Activated B cell treated with CpG ODN at 0.5 μM for 24 hours (primary cell): Measurements from ENCODE around the gene KHSRP. TPM values are rescaled to one million over a fixed set of nuclear protein-coding genes. Genes with fewer than 3 reads are reported as not detected.

Source experiments
- ATAC-seq: fragments of 200-7000 bp; cut with Tn5 transposase; one replicate; pipeline ENCODE4 v1.10.0; 2021; ENCODE audit warnings: low read depth, mild to moderate bottlenecking, moderate library complexity
- CTCF ChIA-PET: fragments of 350-600 bp; sonication (Branson Sonifier 250); formaldehyde crosslinking; loops from one replicate; lab custom pipeline; 2021; ENCODE audit warnings: antibody characterized with exemption; lab: Charles Lee
- POLR2A ChIA-PET: fragments of 350-600 bp; sonication (Branson Sonifier 250); formaldehyde crosslinking; loops from one replicate; lab custom pipeline; 2021; ENCODE audit warnings: antibody characterized with exemption; lab: Charles Lee
- DNase-seq: peaks from one replicate; pipeline ENCODE4 v3.0.0; 2022
- H3K27ac Mint-ChIP-seq: one replicate; pipeline ENCODE4 v1.8.0; 2020; ENCODE audit warnings: mixed read lengths
- H3K27me3 Mint-ChIP-seq: one replicate; pipeline ENCODE4 v1.8.0; 2021; ENCODE audit warnings: mixed read lengths
- H3K36me3 Mint-ChIP-seq: one replicate; pipeline ENCODE4 v1.8.0; 2021; ENCODE audit warnings: low read depth, mixed read lengths
- H3K4me1 Mint-ChIP-seq: one replicate; pipeline ENCODE4 v1.8.0; 2021; ENCODE audit warnings: mixed read lengths
- H3K4me3 Mint-ChIP-seq: one replicate; pipeline ENCODE4 v1.8.0; 2020; ENCODE audit warnings: mild to moderate bottlenecking, mixed read lengths
- H3K9me3 Mint-ChIP-seq: one replicate; pipeline ENCODE4 v1.8.0; 2020; ENCODE audit warnings: mixed read lengths
- intact Hi-C: fragments of 100-400 bp; cut with micrococcal nuclease; formaldehyde crosslinking; loops from one replicate; pipeline ENCODE4 v1.15.1; 2024
- total RNA-seq: library from RNA; stranded (reverse); gene quantifications from 2 replicates; pipeline ENCODE4 v1.2.3, GENCODE V29; 2022
- TF ChIP-seq, protein P1 (sequence below): fragments of 200-600 bp; IDR thresholded peaks from one replicate; pipeline ENCODE4 v1.8.0; 2022; ENCODE audit warnings: antibody characterized with exemption, mild to moderate bottlenecking

Gene KHSRP
- total RNA-seq, 1 donor from 2014 or later: 251 TPM

GRCh38 chr19:6394831-6395230 lies 29.8 kb downstream of the KHSRP start:
- intact Hi-C loops: no loop called here

DNA sequence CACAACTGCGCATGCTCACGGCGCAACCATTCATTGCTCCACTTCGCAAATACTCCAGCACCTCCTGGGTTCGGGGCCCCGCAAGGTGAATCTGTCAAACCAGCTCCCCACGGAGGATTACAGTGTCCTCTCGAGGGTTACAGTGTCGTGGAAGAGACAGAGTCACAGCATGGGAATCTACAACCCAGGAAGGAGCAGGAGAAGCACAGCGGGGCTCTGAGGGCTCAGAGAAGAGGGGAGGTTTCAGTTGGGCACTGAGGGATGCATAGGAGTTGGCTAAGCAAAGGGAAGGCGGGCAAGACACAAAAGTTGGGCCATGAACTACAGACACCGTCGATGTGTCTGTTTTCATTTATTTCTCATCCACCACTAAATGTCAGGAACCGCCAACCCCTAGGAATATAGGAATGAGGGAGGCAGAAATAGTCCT lies 30.6 kb downstream of the KHSRP start:
- Mint-ChIP-seq H3K27me3 (no peaks in the 10 kb centered on the region), H3K4me1 (peaks cover 23% of the 10 kb centered on the region), H3K9me3 (no peaks in the 10 kb centered on the region), H3K36me3 (peaks cover 26% of the 10 kb centered on the region), H3K4me3 (peak overlapping the region; percentile 94), H3K27ac (peak overlapping the region; percentile 94)
- ATAC-seq (no peak), DNase-seq (no peak)
- POLR2A ChIA-PET: interaction anchor here (1.1 to 1.6 kb wide), 3 partner anchors 9 to 64 kb away, joined by 3 to 15 read pairs (median 6); partner anchors contain the start of gene KHSRP
- intact Hi-C loops: loop anchor here (1.0 to 2.0 kb wide), 6 partner anchors 21 to 195 kb away; partner anchors contain the start of gene CLPP
- CTCF ChIA-PET: no interaction called here
- TF ChIP-seq, protein P1, sequence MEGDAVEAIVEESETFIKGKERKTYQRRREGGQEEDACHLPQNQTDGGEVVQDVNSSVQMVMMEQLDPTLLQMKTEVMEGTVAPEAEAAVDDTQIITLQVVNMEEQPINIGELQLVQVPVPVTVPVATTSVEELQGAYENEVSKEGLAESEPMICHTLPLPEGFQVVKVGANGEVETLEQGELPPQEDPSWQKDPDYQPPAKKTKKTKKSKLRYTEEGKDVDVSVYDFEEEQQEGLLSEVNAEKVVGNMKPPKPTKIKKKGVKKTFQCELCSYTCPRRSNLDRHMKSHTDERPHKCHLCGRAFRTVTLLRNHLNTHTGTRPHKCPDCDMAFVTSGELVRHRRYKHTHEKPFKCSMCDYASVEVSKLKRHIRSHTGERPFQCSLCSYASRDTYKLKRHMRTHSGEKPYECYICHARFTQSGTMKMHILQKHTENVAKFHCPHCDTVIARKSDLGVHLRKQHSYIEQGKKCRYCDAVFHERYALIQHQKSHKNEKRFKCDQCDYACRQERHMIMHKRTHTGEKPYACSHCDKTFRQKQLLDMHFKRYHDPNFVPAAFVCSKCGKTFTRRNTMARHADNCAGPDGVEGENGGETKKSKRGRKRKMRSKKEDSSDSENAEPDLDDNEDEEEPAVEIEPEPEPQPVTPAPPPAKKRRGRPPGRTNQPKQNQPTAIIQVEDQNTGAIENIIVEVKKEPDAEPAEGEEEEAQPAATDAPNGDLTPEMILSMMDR: no peak

More at GRCh38 chr19:6394831-6395230, 29.8 kb downstream of the KHSRP start:
- peaks cover 22% of the 10 kb centered on the region for H3K36me3 Mint-ChIP-seq
- CTCF ChIA-PET: no interaction called here
- H3K9me3 Mint-ChIP-seq: no peaks in the 10 kb centered on the region
- H3K4me3 Mint-ChIP-seq: peak overlapping the region; percentile 59
- TF ChIP-seq, protein P1: no peak
- H3K4me1 Mint-ChIP-seq: peaks cover 23% of the 10 kb centered on the region
- H3K27ac Mint-ChIP-seq: no peak overlapping the region
- H3K27me3 Mint-ChIP-seq: no peaks in the 10 kb centered on the region
- ATAC-seq (no peak), DNase-seq (no peak)
- POLR2A ChIA-PET: interaction anchor here (0.7 kb wide), 1 partner anchor 1052 kb away, joined by 17 read pairs; no protein-coding TSS in a partner anchor

- H3K27me3 Mint-ChIP-seq: no peaks in the 10 kb centered on the region
- POLR2A ChIA-PET: interaction anchor here (0.5 to 1.6 kb wide), 7 partner anchors 10 to 88 kb away, joined by 3 to 15 read pairs (median 6); partner anchors contain the start of genes ALKBH7, DENND1C and KHSRP
- H3K9me3 Mint-ChIP-seq: no peaks in the 10 kb centered on the region
- CTCF ChIA-PET: no interaction called here
- H3K4me1 Mint-ChIP-seq: peaks cover 23% of the 10 kb centered on the region
- intact Hi-C loops: loop anchor here (1.0 to 2.0 kb wide), 6 partner anchors 20 to 194 kb away; partner anchors contain the start of gene CLPP
- ATAC-seq (peak; percentile 85), DNase-seq (peak; percentile 92)
- peaks cover 30% of the 10 kb centered on the region for H3K36me3 Mint-ChIP-seq
- TF ChIP-seq, protein P1: no peak
- H3K27ac Mint-ChIP-seq: peak within 1 kb of the TSS; percentile 94
- H3K4me3 Mint-ChIP-seq: peak within 1 kb of the TSS; percentile 94
Observed at GRCh38 chr19:6393074-6393982, 31.3 kb downstream of the KHSRP start, which contains the start of gene GTF2F1. GTF2F1 (minus strand) TSS chr19:6393164; CDS start chr19:6392995, 169 bp downstream.

DNA sequence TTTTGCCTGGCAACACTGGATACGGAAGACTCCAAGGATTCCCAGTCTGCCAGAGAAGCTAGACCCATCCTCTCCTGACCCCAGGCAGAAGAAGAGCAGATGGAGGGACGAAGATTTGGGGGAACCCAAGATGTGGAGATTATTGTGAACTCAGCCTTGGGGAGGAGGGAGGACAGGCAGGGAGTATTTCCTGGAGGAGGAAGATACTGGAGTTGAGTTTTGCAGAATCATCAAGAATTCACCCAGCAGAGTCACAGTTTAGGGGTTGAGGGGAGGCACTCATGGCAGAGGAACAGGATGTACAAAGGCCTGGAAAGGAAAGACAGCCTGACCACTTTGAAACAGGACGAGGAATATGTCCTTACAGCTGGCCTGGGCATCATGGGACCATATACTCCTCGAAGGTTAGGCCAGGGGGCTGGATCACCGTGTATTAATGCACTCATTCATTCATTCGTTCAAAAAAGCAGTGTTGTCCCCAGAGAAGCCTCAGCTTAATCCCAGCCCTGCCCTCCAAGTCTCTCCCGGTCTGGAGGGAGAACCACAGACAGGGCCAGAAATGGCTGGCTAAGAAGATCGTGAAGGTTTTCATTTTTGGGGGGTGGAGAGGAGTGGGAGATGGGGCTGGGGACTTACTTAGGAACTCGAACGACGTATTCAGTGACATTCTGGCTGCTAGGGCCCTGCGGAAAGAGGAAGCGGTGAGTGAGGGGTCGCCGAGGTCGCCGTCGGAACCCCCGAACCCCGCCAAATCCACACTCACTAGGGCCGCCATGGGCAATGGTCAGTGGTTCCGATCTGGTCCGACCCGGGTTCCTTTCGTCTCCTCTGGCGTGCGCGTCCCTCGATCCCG lies 32.2 kb downstream of the KHSRP start:
- CTCF ChIA-PET: no interaction called here
- H3K9me3 Mint-ChIP-seq: no peaks in the 10 kb centered on the region
- POLR2A ChIA-PET: interaction anchor here (0.8 to 1.6 kb wide), 4 partner anchors 19 to 89 kb away, joined by 4 to 15 read pairs (median 8); partner anchors contain the start of genes ALKBH7, DENND1C and KHSRP
- H3K27ac Mint-ChIP-seq: peak overlapping the region; percentile 94
- ATAC-seq (peak; percentile 1), DNase-seq (no peak)
- H3K36me3 Mint-ChIP-seq: peaks cover 38% of the 10 kb centered on the region
- intact Hi-C loops: loop anchor here (1.0 to 2.0 kb wide), 6 partner anchors 19 to 193 kb away; partner anchors contain the start of gene CLPP
- peaks cover 23% of the 10 kb centered on the region for H3K4me1 Mint-ChIP-seq
- peak overlapping the region; percentile 94 for H3K4me3 Mint-ChIP-seq
- TF ChIP-seq, protein P1: no peak
- no peaks in the 10 kb centered on the region for H3K27me3 Mint-ChIP-seq
